H1 (cell line): Measurements from ENCODE around the gene CCDC174. TPM values are rescaled to one million over a fixed set of nuclear protein-coding genes. Genes with fewer than 3 reads are reported as not detected.

Experiments used
- CTCF ChIA-PET: fragments of 300-600 bp; sonication (Branson Sonifier 250); formaldehyde crosslinking; loops from one replicate; lab custom pipeline; 2021; ENCODE audit not compliant: partially characterized antibody; lab: Charles Lee
- POLR2A ChIA-PET: fragments of 300-600 bp; sonication (Branson Sonifier 250); formaldehyde crosslinking; loops from one replicate; lab custom pipeline; 2021; ENCODE audit warnings: inconsistent platforms; ENCODE audit not compliant: partially characterized antibody; lab: Charles Lee
- DNase-seq, 2 experiments: peaks; one replicate each; pipeline versions ENCODE4 v3.0.0 to v3.0.0-alpha.2; 2010 to 2022; ENCODE audit warnings: low spot score in 2 of 2, low read depth in 1 of 2, mixed read lengths in 1 of 2
- FAIRE-seq: peaks from 2 replicates; lab custom pipeline; 2011; peaks lifted over from hg19 to GRCh38; lab: Jason Lieb, UNC
- H2AFZ ChIP-seq: 2 replicates; pipeline ENCODE4 v1.8.1; 2012; ENCODE audit warnings: low read length, inconsistent platforms
- H2AK5ac ChIP-seq: 2 replicates; pipeline ENCODE4 v1.6.1; 2013; ENCODE audit warnings: low read depth, low read length
- H2BK120ac ChIP-seq: replicated peaks from 2 replicates; pipeline ENCODE3; 2013; ENCODE audit warnings: low read depth, low read length, inconsistent platforms
- H2BK12ac ChIP-seq: 2 replicates; pipeline ENCODE4 v1.6.1; 2013; ENCODE audit warnings: low read depth, low read length
- H2BK15ac ChIP-seq: 2 replicates; pipeline ENCODE4 v1.6.1; 2013; ENCODE audit warnings: low read length
- H2BK20ac ChIP-seq: 2 replicates; pipeline ENCODE4 v1.6.1; 2013; ENCODE audit warnings: low read length
- H2BK5ac ChIP-seq: 2 replicates; pipeline ENCODE4 v1.6.1; 2013; ENCODE audit warnings: low read depth, low read length
- H3K14ac ChIP-seq: 2 replicates; pipeline ENCODE4 v1.6.1; 2013; ENCODE audit warnings: inconsistent platforms; ENCODE audit not compliant: insufficient read length
- H3K18ac ChIP-seq: 2 replicates; pipeline ENCODE4 v1.6.1; 2013; ENCODE audit warnings: low read length; ENCODE audit errors: extremely low read depth
- H3K23ac ChIP-seq: 2 replicates; pipeline ENCODE4 v1.6.1; 2013; ENCODE audit warnings: inconsistent platforms; ENCODE audit not compliant: insufficient read length
- H3K23me2 ChIP-seq: 2 replicates; pipeline ENCODE4 v1.6.1; 2013; ENCODE audit warnings: low read depth, low read length
- H3K27ac ChIP-seq: 2 replicates; pipeline ENCODE4 v1.6.1; 2011; ENCODE audit warnings: low read depth, low read length, inconsistent platforms
- H3K27me3 ChIP-seq, 4 experiments: replicated peaks in 1 of 4; 1 replicate in 1 of 4; 2 replicates in 3 of 4; pipeline versions ENCODE4 v1.6.1 to v1.8.1; 2011 to 2013; ENCODE audit warnings: low read length in 3 of 4, mild to moderate bottlenecking in 3 of 4, inconsistent platforms in 2 of 4, mixed read lengths in 2 of 4, moderate library complexity in 1 of 4; ENCODE audit not compliant: control insufficient read depth in 3 of 4, insufficient read depth in 3 of 4; ENCODE audit errors: extremely low read depth in 1 of 4
- H3K36me3 ChIP-seq, 4 experiments: 2 replicates each; pipeline versions ENCODE4 v1.6.1 to v1.8.1; 2011 to 2013; ENCODE audit warnings: mild to moderate bottlenecking in 4 of 4, low read length in 3 of 4, moderate library complexity in 2 of 4, control low read depth in 1 of 4, inconsistent platforms in 1 of 4; ENCODE audit not compliant: insufficient read depth in 4 of 4, control insufficient read depth in 2 of 4
- H3K4ac ChIP-seq: replicated peaks from 2 replicates; pipeline ENCODE3; 2013; ENCODE audit warnings: low read length, low read depth, mixed read lengths, inconsistent platforms; ENCODE audit not compliant: insufficient read length
- H3K4me1 ChIP-seq, 4 experiments: replicated peaks in 1 of 4; 1 replicate in 1 of 4; 2 replicates in 3 of 4; pipeline versions ENCODE4 v1.6.1 to v1.8.1; 2011 to 2013; ENCODE audit warnings: low read length in 3 of 4, inconsistent platforms in 2 of 4, mixed read lengths in 1 of 4; ENCODE audit not compliant: insufficient read depth in 4 of 4, control insufficient read depth in 3 of 4
- H3K4me2 ChIP-seq, 2 experiments: 2 replicates each; pipeline versions ENCODE4 v1.6.1 to v1.8.1; 2011 to 2013; ENCODE audit warnings: low read depth in 2 of 2, low read length in 2 of 2, control low read depth in 1 of 2, inconsistent platforms in 1 of 2, mild to moderate bottlenecking in 1 of 2; ENCODE audit not compliant: insufficient read depth in 1 of 2
- H3K4me3 ChIP-seq, 4 experiments: fragments of 200-600, 300-600 bp in 1 of 4; sonication (generic), shearing (Covaris generic), sonication (Bioruptor Twin) in 1 of 4; 2 replicates each; pipeline versions ENCODE4 v1.5.1 to v1.8.1; 2011 to 2016; ENCODE audit warnings: low read length in 4 of 4, low read depth in 3 of 4, control low read depth in 2 of 4, inconsistent platforms in 2 of 4, mild to moderate bottlenecking in 2 of 4, mixed read lengths in 1 of 4, moderate library complexity in 1 of 4; ENCODE audit not compliant: insufficient read depth in 2 of 4; ENCODE audit errors: extremely low read depth in 1 of 4
- H3K56ac ChIP-seq: replicated peaks from 2 replicates; pipeline ENCODE3; 2013; ENCODE audit warnings: low read depth, mild to moderate bottlenecking, mixed read lengths, low read length, inconsistent platforms; ENCODE audit not compliant: insufficient read length
- H3K79me1 ChIP-seq: 2 replicates; pipeline ENCODE4 v1.6.1; 2013; ENCODE audit warnings: low read depth, low read length, control low read depth
- H3K79me2 ChIP-seq, 2 experiments: 2 replicates each; pipeline versions ENCODE4 v1.6.1 to v1.8.1; 2012 to 2013; ENCODE audit warnings: low read length in 2 of 2, mild to moderate bottlenecking in 2 of 2, inconsistent platforms in 1 of 2; ENCODE audit not compliant: insufficient read depth in 2 of 2, control insufficient read depth in 1 of 2
- H3K9ac ChIP-seq, 4 experiments: replicated peaks in 1 of 4; 1 replicate in 1 of 4; 2 replicates in 3 of 4; pipeline versions ENCODE4 v1.6.1 to v1.8.1; 2011 to 2013; ENCODE audit warnings: low read depth in 3 of 4, low read length in 3 of 4, control low read depth in 2 of 4, mild to moderate bottlenecking in 2 of 4, moderate library complexity in 2 of 4, inconsistent platforms in 1 of 4; ENCODE audit errors: extremely low read depth in 1 of 4
- H3K9me3 ChIP-seq, 2 experiments: 2 replicates each; pipeline versions ENCODE4 v1.6.1 to v1.8.1; 2012 to 2013; ENCODE audit warnings: mild to moderate bottlenecking in 2 of 2, moderate library complexity in 2 of 2, control low read depth in 1 of 2, inconsistent platforms in 1 of 2, low read depth in 1 of 2, low read length in 1 of 2, mixed read lengths in 1 of 2; ENCODE audit not compliant: insufficient read depth in 2 of 2
- H4K20me1 ChIP-seq, 2 experiments: replicated peaks in 1 of 2; 2 replicates each; pipeline versions ENCODE3 to v1.8.1; 2011 to 2013; ENCODE audit warnings: inconsistent platforms in 2 of 2, low read length in 2 of 2, mild to moderate bottlenecking in 1 of 2; ENCODE audit not compliant: insufficient read depth in 2 of 2, control insufficient read depth in 1 of 2
- H4K5ac ChIP-seq: 2 replicates; pipeline ENCODE4 v1.6.1; 2013; ENCODE audit warnings: low read length, low read depth, mixed read lengths, inconsistent platforms; ENCODE audit not compliant: insufficient read length
- H4K8ac ChIP-seq: 2 replicates; pipeline ENCODE4 v1.8.0; 2013; ENCODE audit warnings: mild to moderate bottlenecking, moderate library complexity, low read length, inconsistent platforms; ENCODE audit not compliant: insufficient read depth; ENCODE audit errors: extremely low read depth
- H4K91ac ChIP-seq: replicated peaks from 2 replicates; pipeline ENCODE3; 2013; ENCODE audit warnings: low read length, mixed read lengths, inconsistent platforms; ENCODE audit not compliant: insufficient read length
- GTF2F1 ChIP-seq: IDR thresholded peaks from 2 replicates; pipeline ENCODE4 v1.6.1; 2012; ENCODE audit warnings: low read depth, low read length, improper control_type of control experiment, borderline replicate concordance
- HDAC6 ChIP-seq: IDR thresholded peaks from one replicate; pipeline ENCODE4 v1.7.1; 2012; ENCODE audit warnings: low read depth, mild to moderate bottlenecking, inconsistent platforms, low read length, moderate library complexity
- JUN ChIP-seq: IDR thresholded peaks from 2 replicates; pipeline ENCODE4 v1.6.1; 2011; ENCODE audit warnings: low read depth, mild to moderate bottlenecking, improper control_type of control experiment, low read length
- KDM1A ChIP-seq: fragments of 200-600, 300-600 bp; sonication (generic); IDR thresholded peaks from 2 replicates; pipeline ENCODE4 v1.7.1; 2016; ENCODE audit warnings: mild to moderate bottlenecking, low read length, borderline replicate concordance
- KDM4A ChIP-seq: IDR thresholded peaks from one replicate; pipeline ENCODE4 v1.7.1; 2012; ENCODE audit warnings: low read depth, mild to moderate bottlenecking, moderate library complexity, low read length, inconsistent platforms; ENCODE audit not compliant: severe bottlenecking
- POU5F1 ChIP-seq: IDR thresholded peaks from 2 replicates; pipeline ENCODE4 v1.6.1; 2011; ENCODE audit warnings: low read depth, mild to moderate bottlenecking, low read length, moderate library complexity
- TAF7 ChIP-seq: optimal IDR thresholded peaks from 2 replicates; pipeline ENCODE3; 2011; ENCODE audit warnings: low read depth, mild to moderate bottlenecking, inconsistent platforms, low read length, moderate library complexity, borderline replicate concordance
- TBP ChIP-seq: IDR thresholded peaks from 2 replicates; pipeline ENCODE4 v1.6.1; 2011; ENCODE audit warnings: low read depth, low read length, improper control_type of control experiment
- ZNF274 ChIP-seq: IDR thresholded peaks from 2 replicates; pipeline ENCODE4 v1.7.0; 2012; ENCODE audit warnings: low read length, borderline replicate concordance; ENCODE audit errors: extremely low read depth
- WGBS, 2 experiments: shearing (Covaris generic) in 1 of 2; methylation state at CpG; one replicate each; pipeline versions ENCODE4 v1.1.6 to v1.1.7; 2013 to 2015; ENCODE audit warnings: low lambda C conversion rate in 2 of 2, mixed read lengths in 2 of 2, inconsistent platforms in 1 of 2, low coverage in 1 of 2, missing lambda C conversion rate in 1 of 2; ENCODE audit not compliant: insufficient replicate concordance in 2 of 2, insufficient coverage in 1 of 2, insufficient read length in 1 of 2; ENCODE audit errors: extremely low coverage in 1 of 2, missing lambda C conversion rate in 1 of 2; 5-methylcytosine and 5-hydroxymethylcytosine counted together
- polyA plus RNA-seq, 7 experiments: library from polyadenylated mRNA; depleted of rRNA in 3 of 7; stranded (reverse) in 5 of 7; unstranded in 2 of 7; fragments of >200 nt in 5 of 7; fragments of 200-250 nt in 2 of 7; gene quantifications; 1 replicate in 5 of 7; 2 replicates in 1 of 7; 4 replicates in 1 of 7; pipeline versions ENCODE4 v1.2.1 to v1.2.3, GENCODE V29; 2011 to 2013; ENCODE audit warnings: missing spikeins in 2 of 7, mixed read lengths in 2 of 7
- total RNA-seq: library from RNA; stranded (reverse); fragmentation: NEBNext Ultra II Directional; extraction: Animal tissue kit (Norgen Biotek cat#: 25700); gene quantifications from 2 replicates; pipeline ENCODE4 v1.2.1, GENCODE V29; 2021

Gene CCDC174
- total and polyA plus RNA-seq, 2 of the 8 experiments (the other 6 are each of a cell fraction or from before 2014, with no cell fraction given), result 3.5 to 11.9 TPM

DNA sequence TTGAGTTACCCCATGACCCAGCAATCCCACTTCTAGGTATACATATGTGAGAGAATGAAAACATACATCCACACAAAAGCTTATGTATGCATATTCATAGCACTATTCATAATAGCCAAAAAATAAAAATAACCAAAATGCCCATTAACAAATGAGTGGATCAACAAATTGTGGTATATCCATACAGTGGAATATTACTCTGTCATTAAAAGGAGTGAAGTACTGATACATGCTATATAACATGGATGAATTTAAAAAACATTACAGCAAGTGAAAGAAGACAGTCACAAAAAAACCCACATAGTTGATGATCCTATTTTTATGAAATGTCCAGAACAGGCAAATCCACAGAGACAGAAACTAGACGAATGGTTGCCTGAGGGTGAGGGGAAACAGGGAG, 28.6 kb downstream of the CCDC174 start:
- ChIA-PET POLR2A (no interaction called here), CTCF (interaction anchor here (0.6 to 9.2 kb wide), 8 partner anchors 11 to 477 kb away, joined by 3 to 129 read pairs (median 4); no protein-coding TSS in a partner anchor)
- H3K56ac ChIP-seq, result no peak overlapping the region
- H2BK120ac ChIP-seq, result no peak overlapping the region
- no peaks in the 10 kb centered on the region for H3K23me2 ChIP-seq
- no peaks in the 10 kb centered on the region for H3K36me3 ChIP-seq
- H3K4ac ChIP-seq, result no peak overlapping the region
- no peak overlapping the region for H3K18ac ChIP-seq
- DNase-seq, result no peak
- no peaks in the 10 kb centered on the region for H3K27me3 ChIP-seq
- no peak overlapping the region for H2BK12ac ChIP-seq
- H3K14ac ChIP-seq, result no peak overlapping the region
- H3K23ac ChIP-seq, result no peak overlapping the region
- H3K9me3 ChIP-seq, result peaks cover 0 to 6% of the 10 kb centered on the region in 2 experiments; a peak in 1 of 4 replicates
- H3K79me2 ChIP-seq, result no peaks in the 10 kb centered on the region
- no peak overlapping the region for H4K5ac ChIP-seq
- no peak overlapping the region for H2BK15ac ChIP-seq
- no peaks in the 10 kb centered on the region for H4K20me1 ChIP-seq
- H3K9ac ChIP-seq, result no peak overlapping the region
- H2AK5ac ChIP-seq, result no peak overlapping the region
- no peaks in the 10 kb centered on the region for H3K79me1 ChIP-seq
- no peak overlapping the region for H3K4me2 ChIP-seq
- 87% methylated on average over 1 of the region's 1 CpG; no CpG with 5 or more reads in 1 of the 2 experiments for WGBS, 2 experiments
- no peak overlapping the region for H3K4me3 ChIP-seq
- no peak overlapping the region for H2BK20ac ChIP-seq
- no peak overlapping the region for H2BK5ac ChIP-seq
- FAIRE-seq, result no peak
- H4K91ac ChIP-seq, result no peak overlapping the region
- no peak overlapping the region for H4K8ac ChIP-seq
- H3K4me1 ChIP-seq, result no peaks in the 10 kb centered on the region
- no peak overlapping the region for H2AFZ ChIP-seq
- no peak for TF ChIP-seq HDAC6
- no peak for TF ChIP-seq KDM4A
- no peak for TF ChIP-seq JUN
- no peak for TF ChIP-seq GTF2F1
- TF ChIP-seq KDM1A, result 0 out of 2 replicates have a peak, but pooled peaks have one; percentile 51
- no peak for TF ChIP-seq ZNF274
- no peak for TF ChIP-seq TAF7
- TF ChIP-seq POU5F1, result no peak
- TF ChIP-seq TBP, result no peak
- no peak overlapping the region for H3K27ac ChIP-seq
